ENCODE results near the gene STRBP.
"Not testable (repeated sequence)": the region's sequence is repeated elsewhere in the genome, so short reads cannot be mapped to it uniquely, and the experiment has no call there.

Gene STRBP

GRCh38 chr9:123282362-123283047 lies 14.1 kb upstream of the STRBP start:
- no peak for TF ChIP-seq POLR2A (IDR thresholded peaks at IDR 0.05; ENCODE audit: extremely low read depth, insufficient read length)
- TF ChIP-seq, protein P1, sequence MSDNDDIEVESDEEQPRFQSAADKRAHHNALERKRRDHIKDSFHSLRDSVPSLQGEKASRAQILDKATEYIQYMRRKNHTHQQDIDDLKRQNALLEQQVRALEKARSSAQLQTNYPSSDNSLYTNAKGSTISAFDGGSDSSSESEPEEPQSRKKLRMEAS (IDR thresholded peaks at IDR 0.05; ENCODE audit: low read depth, low read length): no peak
- TF ChIP-seq MYC (IDR thresholded peaks at IDR 0.05; ENCODE audit: low read depth, low read length): no peak
- TF ChIP-seq, protein P2, sequence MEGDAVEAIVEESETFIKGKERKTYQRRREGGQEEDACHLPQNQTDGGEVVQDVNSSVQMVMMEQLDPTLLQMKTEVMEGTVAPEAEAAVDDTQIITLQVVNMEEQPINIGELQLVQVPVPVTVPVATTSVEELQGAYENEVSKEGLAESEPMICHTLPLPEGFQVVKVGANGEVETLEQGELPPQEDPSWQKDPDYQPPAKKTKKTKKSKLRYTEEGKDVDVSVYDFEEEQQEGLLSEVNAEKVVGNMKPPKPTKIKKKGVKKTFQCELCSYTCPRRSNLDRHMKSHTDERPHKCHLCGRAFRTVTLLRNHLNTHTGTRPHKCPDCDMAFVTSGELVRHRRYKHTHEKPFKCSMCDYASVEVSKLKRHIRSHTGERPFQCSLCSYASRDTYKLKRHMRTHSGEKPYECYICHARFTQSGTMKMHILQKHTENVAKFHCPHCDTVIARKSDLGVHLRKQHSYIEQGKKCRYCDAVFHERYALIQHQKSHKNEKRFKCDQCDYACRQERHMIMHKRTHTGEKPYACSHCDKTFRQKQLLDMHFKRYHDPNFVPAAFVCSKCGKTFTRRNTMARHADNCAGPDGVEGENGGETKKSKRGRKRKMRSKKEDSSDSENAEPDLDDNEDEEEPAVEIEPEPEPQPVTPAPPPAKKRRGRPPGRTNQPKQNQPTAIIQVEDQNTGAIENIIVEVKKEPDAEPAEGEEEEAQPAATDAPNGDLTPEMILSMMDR (IDR thresholded peaks at IDR 0.05; ENCODE audit: low read depth, low read length): no peak
- no peak overlapping the region for H3K4me3 ChIP-seq (ENCODE audit: low read depth, low read length)
- DNase-seq (ENCODE audit: low read depth): no peak

- no peak overlapping the region for H3K4me3 ChIP-seq (ENCODE audit: low read depth, low read length)
- TF ChIP-seq, protein P2 (IDR thresholded peaks at IDR 0.05; ENCODE audit: low read depth, low read length): no peak
- TF ChIP-seq, protein P1 (IDR thresholded peaks at IDR 0.05; ENCODE audit: low read depth, low read length): no peak
- TF ChIP-seq MYC (IDR thresholded peaks at IDR 0.05; ENCODE audit: low read depth, low read length) (no peak), POLR2A (IDR thresholded peaks at IDR 0.05; ENCODE audit: extremely low read depth, insufficient read length) (no peak)
- DNase-seq (ENCODE audit: low read depth): no peak
These were observed 13.4 kb upstream of the STRBP start for GRCh38 chr9:123281659-123282350.

DNA sequence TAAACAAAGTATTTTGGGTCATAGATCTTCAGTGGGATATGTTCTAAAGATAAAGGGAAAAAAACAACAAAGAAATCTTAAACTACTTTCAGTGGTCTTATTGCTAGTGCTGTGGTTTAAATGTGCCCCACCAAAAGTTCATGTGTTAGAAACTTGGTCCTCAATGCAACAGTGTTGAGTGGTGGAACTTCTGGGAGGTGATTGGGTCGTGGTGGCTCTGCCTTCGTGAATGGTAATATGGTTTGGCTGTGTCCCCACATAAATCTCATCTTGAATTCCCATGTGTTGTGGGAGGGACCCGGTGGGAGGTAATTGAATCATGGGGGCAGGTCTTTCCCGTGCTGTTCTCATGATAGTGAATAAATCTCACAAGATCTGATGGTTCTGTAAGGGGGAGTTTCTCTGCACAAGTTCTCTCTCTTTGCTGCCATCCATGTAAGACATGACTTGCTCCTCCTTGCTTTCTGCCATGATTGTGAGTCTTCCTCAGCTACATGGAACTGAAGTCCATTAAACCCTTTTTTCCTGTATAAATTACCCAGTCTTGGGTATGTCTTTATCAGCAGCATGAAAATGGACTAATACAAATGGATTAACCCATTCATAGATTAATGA lies 10.6 kb upstream of the STRBP start:
- not testable (repeated sequence) for DNase-seq (ENCODE audit: low read depth); H3K4me3 ChIP-seq (ENCODE audit: low read depth, low read length)

DNA sequence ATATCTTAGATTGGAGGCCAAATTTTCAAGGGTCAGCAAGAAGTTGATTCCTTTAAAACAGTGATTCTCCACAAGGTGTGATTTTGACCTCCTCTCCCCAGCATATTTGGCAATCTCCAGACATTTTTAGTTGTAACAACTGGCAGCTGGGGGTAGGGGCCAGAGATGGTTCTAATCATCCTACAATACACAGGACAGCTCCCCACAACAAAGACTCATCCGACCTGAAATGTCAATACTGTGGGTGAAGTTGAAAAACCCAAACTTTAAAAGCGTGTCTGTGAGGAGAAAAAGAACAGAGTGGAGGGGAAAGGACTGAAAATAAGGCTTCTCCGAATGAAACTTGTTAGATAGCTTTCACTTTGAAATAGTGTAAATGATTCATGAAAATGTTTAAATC lies 10.0 kb upstream of the STRBP start:
- DNase-seq (ENCODE audit: low read depth): no peak
- TF ChIP-seq, protein P2 (IDR thresholded peaks at IDR 0.05; ENCODE audit: low read depth, low read length): no peak
- TF ChIP-seq, protein P1 (IDR thresholded peaks at IDR 0.05; ENCODE audit: low read depth, low read length): no peak
- TF ChIP-seq POLR2A (IDR thresholded peaks at IDR 0.05; ENCODE audit: extremely low read depth, insufficient read length) (no peak), MYC (IDR thresholded peaks at IDR 0.05; ENCODE audit: low read depth, low read length) (no peak)
- no peak overlapping the region for H3K4me3 ChIP-seq (ENCODE audit: low read depth, low read length)

- no peak for DNase-seq (ENCODE audit: low read depth)
- TF ChIP-seq, protein P1 (IDR thresholded peaks at IDR 0.05; ENCODE audit: low read depth, low read length): no peak
- H3K4me3 ChIP-seq (ENCODE audit: low read depth, low read length): no peak overlapping the region
These were observed 8.2 kb upstream of the STRBP start for GRCh38 chr9:123276551-123276950.

DNA sequence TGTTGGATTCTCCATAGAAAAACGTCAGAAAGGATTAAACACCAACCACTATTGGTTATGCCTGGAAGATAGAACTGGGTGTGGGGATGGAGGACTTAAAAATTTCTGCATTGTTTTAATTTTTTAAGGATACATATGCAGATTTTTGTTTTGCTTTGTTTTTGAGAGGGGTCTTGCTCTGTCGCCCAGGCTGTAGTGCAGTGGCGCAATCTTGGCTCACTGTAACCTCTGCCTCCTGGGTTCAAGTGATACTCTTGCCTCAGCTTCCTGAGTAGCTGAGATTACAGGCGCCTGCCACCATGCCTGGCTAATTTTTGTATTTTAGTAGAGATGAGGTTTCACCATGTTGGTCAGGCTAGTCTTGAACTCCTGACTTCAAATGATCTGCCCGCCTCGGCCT lies 2.7 kb upstream of the STRBP start:
- not testable (repeated sequence) for DNase-seq (ENCODE audit: low read depth); H3K4me3 ChIP-seq (ENCODE audit: low read depth, low read length)

GRCh38 chr9:123269281-123269680 lies 895 bp upstream of the STRBP start:
- peak; percentile 16 for DNase-seq (ENCODE audit: low read depth)

More at GRCh38 chr9:123269281-123269680, 895 bp upstream of the STRBP start:
- TF ChIP-seq, protein P2 (IDR thresholded peaks at IDR 0.05; ENCODE audit: low read depth, low read length): no peak
- TF ChIP-seq, protein P1 (IDR thresholded peaks at IDR 0.05; ENCODE audit: low read depth, low read length): no peak
- no peak for TF ChIP-seq MYC (IDR thresholded peaks at IDR 0.05; ENCODE audit: low read depth, low read length)
- H3K4me3 ChIP-seq (ENCODE audit: low read depth, low read length): peak overlapping the region; percentile 59
